Measurements from ENCODE around the gene DIAPH3. TPM values are rescaled to one million over a fixed set of nuclear protein-coding genes. Genes with fewer than 3 reads are reported as not detected.

Gene DIAPH3
- total RNA-seq, 4 donors from 2014 or later = 1.4 to 13.2 (median 2.6) TPM

- TF ChIP-seq, protein P1, sequence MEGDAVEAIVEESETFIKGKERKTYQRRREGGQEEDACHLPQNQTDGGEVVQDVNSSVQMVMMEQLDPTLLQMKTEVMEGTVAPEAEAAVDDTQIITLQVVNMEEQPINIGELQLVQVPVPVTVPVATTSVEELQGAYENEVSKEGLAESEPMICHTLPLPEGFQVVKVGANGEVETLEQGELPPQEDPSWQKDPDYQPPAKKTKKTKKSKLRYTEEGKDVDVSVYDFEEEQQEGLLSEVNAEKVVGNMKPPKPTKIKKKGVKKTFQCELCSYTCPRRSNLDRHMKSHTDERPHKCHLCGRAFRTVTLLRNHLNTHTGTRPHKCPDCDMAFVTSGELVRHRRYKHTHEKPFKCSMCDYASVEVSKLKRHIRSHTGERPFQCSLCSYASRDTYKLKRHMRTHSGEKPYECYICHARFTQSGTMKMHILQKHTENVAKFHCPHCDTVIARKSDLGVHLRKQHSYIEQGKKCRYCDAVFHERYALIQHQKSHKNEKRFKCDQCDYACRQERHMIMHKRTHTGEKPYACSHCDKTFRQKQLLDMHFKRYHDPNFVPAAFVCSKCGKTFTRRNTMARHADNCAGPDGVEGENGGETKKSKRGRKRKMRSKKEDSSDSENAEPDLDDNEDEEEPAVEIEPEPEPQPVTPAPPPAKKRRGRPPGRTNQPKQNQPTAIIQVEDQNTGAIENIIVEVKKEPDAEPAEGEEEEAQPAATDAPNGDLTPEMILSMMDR (IDR thresholded peaks at IDR 0.05) = no peak
- TF ChIP-seq POLR2A (IDR thresholded peaks at IDR 0.05) = no peak
Measured at GRCh38 chr13:59914556-59914955, 249.2 kb downstream of the DIAPH3 start.

GRCh38 chr13:59906413-59907049 is 257.2 kb downstream of the DIAPH3 start:
- TF ChIP-seq POLR2A (IDR thresholded peaks at IDR 0.05) = no peak
- TF ChIP-seq, protein P1 (IDR thresholded peaks at IDR 0.05) = peak in 4 of 6 experiments; percentile 20 to 74 (median 68)
- Histone ChIP-seq H3K27me3 (no peaks in the 10 kb centered on the region), H3K36me3 (no peaks in the 10 kb centered on the region), H3K4me3 (no peak overlapping the region), H3K27ac (no peak overlapping the region), H3K9me3 (no peaks in the 10 kb centered on the region), H3K4me1 (no peaks in the 10 kb centered on the region)
- peak in 1 of 3 donors; percentile 49 for DNase-seq

More at GRCh38 chr13:59914556-59914955, 249.2 kb downstream of the DIAPH3 start:
- no peak for DNase-seq
- Histone ChIP-seq H3K36me3 (no peaks in the 10 kb centered on the region), H3K4me1 (no peaks in the 10 kb centered on the region), H3K4me3 (no peak overlapping the region), H3K9me3 (no peaks in the 10 kb centered on the region), H3K27ac (no peak overlapping the region), H3K27me3 (no peaks in the 10 kb centered on the region)

DNA sequence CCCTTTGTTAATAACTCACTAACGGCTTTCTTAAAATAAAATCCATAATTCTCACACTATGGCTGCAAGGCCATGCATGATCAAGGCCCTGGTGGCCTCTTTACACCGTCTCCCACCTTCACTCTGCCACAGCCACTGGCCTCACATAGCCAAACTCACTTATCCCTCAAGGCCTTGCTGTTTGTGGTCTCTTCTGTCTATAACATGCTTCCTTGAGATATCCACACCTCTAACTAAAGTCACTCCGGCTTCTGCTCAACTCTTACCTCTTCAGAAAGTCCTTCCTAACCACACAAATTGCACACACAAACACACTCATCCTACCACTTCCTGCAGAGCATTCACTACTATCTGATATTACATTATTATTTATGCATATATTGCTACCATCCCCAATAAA is 262.5 kb downstream of the DIAPH3 start:
- DNase-seq = no peak
- Histone ChIP-seq H3K4me3 (no peak overlapping the region), H3K27ac (no peak overlapping the region), H3K36me3 (no peaks in the 10 kb centered on the region), H3K27me3 (no peaks in the 10 kb centered on the region), H3K4me1 (no peaks in the 10 kb centered on the region), H3K9me3 (no peaks in the 10 kb centered on the region)
- TF ChIP-seq, protein P1 (IDR thresholded peaks at IDR 0.05) = no peak
- no peak for TF ChIP-seq POLR2A (IDR thresholded peaks at IDR 0.05)

- DNase-seq = no peak
- TF ChIP-seq, protein P1 (IDR thresholded peaks at IDR 0.05) = no peak
- no peak for TF ChIP-seq POLR2A (IDR thresholded peaks at IDR 0.05)
- Histone ChIP-seq H3K4me3 (no peak overlapping the region), H3K27ac (no peak overlapping the region), H3K4me1 (no peaks in the 10 kb centered on the region), H3K9me3 (no peaks in the 10 kb centered on the region), H3K36me3 (no peaks in the 10 kb centered on the region), H3K27me3 (no peaks in the 10 kb centered on the region)
Measured at GRCh38 chr13:59898066-59898465, 265.7 kb downstream of the DIAPH3 start.

- no peak for DNase-seq
- H3K4me3 ChIP-seq = no peak overlapping the region
- no peaks in the 10 kb centered on the region for H3K4me1 ChIP-seq
- TF ChIP-seq, protein P1 (IDR thresholded peaks at IDR 0.05) = no peak
- TF ChIP-seq POLR2A (IDR thresholded peaks at IDR 0.05) = no peak
- no peak overlapping the region for H3K27ac ChIP-seq
- H3K9me3 ChIP-seq = no peaks in the 10 kb centered on the region
- no peaks in the 10 kb centered on the region for H3K27me3 ChIP-seq
- H3K36me3 ChIP-seq = no peaks in the 10 kb centered on the region
Measured at GRCh38 chr13:59893266-59893665, 270.5 kb downstream of the DIAPH3 start.
